ENCODE data around the gene TRIM44.
"Not testable (repeated sequence)": the region's sequence is repeated elsewhere in the genome, so short reads cannot be mapped to it uniquely, and the experiment has no call there.

The TRIM44 gene

GRCh38 chr11:35651263-35651662, 11.3 kb upstream of the TRIM44 start:
- Histone ChIP-seq H3K36me3 (ENCODE audit: insufficient read depth, insufficient read length, low read length) (no peaks in the 10 kb centered on the region), H3K4me1 (ENCODE audit: insufficient read depth, insufficient read length) (no peaks in the 10 kb centered on the region), H3K9ac (ENCODE audit: insufficient read length, low read depth) (no peak overlapping the region), H3K4me3 (ENCODE audit: insufficient read length, low read depth) (no peak overlapping the region), H3K9me3 (ENCODE audit: insufficient read depth, low read length) (no peaks in the 10 kb centered on the region), H3K27me3 (ENCODE audit: insufficient read depth, insufficient read length) (no peaks in the 10 kb centered on the region)
- TF ChIP-seq YY1 (IDR thresholded peaks at IDR 0.05; ENCODE audit: insufficient read depth, insufficient read length) = no peak
- no peak for TF ChIP-seq SUZ12 (IDR thresholded peaks at IDR 0.05; ENCODE audit: extremely low read depth, insufficient read depth, insufficient read length)
- TF ChIP-seq ZNF274 (IDR thresholded peaks at IDR 0.05; ENCODE audit: low read depth, low read length) = no peak
- no peak for DNase-seq (ENCODE audit: low read depth, low spot score)

GRCh38 chr11:35652786-35653185, 9.8 kb upstream of the TRIM44 start:
- not testable (repeated sequence) for H3K4me3 ChIP-seq (ENCODE audit: insufficient read length, low read depth); H3K4me1 ChIP-seq (ENCODE audit: insufficient read depth, insufficient read length); H3K27me3 ChIP-seq (ENCODE audit: insufficient read depth, insufficient read length); H3K9me3 ChIP-seq (ENCODE audit: insufficient read depth, low read length); H3K36me3 ChIP-seq (ENCODE audit: insufficient read depth, insufficient read length, low read length); DNase-seq (ENCODE audit: low read depth, low spot score); H3K9ac ChIP-seq (ENCODE audit: insufficient read length, low read depth)

GRCh38 chr11:35654711-35655110, 7.9 kb upstream of the TRIM44 start:
- Histone ChIP-seq H3K9me3 (ENCODE audit: insufficient read depth, low read length) (no peaks in the 10 kb centered on the region), H3K27me3 (ENCODE audit: insufficient read depth, insufficient read length) (no peaks in the 10 kb centered on the region)
- TF ChIP-seq SUZ12 (IDR thresholded peaks at IDR 0.05; ENCODE audit: extremely low read depth, insufficient read depth, insufficient read length) (no peak), ZNF274 (IDR thresholded peaks at IDR 0.05; ENCODE audit: low read depth, low read length) (no peak), YY1 (IDR thresholded peaks at IDR 0.05; ENCODE audit: insufficient read depth, insufficient read length) (no peak)

GRCh38 chr11:35655254-35655653, 7.3 kb upstream of the TRIM44 start:
- Histone ChIP-seq H3K36me3 (ENCODE audit: insufficient read depth, insufficient read length, low read length) (no peaks in the 10 kb centered on the region), H3K4me3 (ENCODE audit: insufficient read length, low read depth) (no peak overlapping the region), H3K4me1 (ENCODE audit: insufficient read depth, insufficient read length) (no peaks in the 10 kb centered on the region), H3K27me3 (ENCODE audit: insufficient read depth, insufficient read length) (no peaks in the 10 kb centered on the region), H3K9me3 (ENCODE audit: insufficient read depth, low read length) (no peaks in the 10 kb centered on the region), H3K9ac (ENCODE audit: insufficient read length, low read depth) (no peak overlapping the region)
- TF ChIP-seq SUZ12 (IDR thresholded peaks at IDR 0.05; ENCODE audit: extremely low read depth, insufficient read depth, insufficient read length) (no peak), ZNF274 (IDR thresholded peaks at IDR 0.05; ENCODE audit: low read depth, low read length) (no peak), YY1 (IDR thresholded peaks at IDR 0.05; ENCODE audit: insufficient read depth, insufficient read length) (no peak)
- DNase-seq (ENCODE audit: low read depth, low spot score) = no peak

More at GRCh38 chr11:35654711-35655110, 7.9 kb upstream of the TRIM44 start:
- Histone ChIP-seq H3K36me3 (ENCODE audit: insufficient read depth, insufficient read length, low read length) (no peaks in the 10 kb centered on the region), H3K9ac (ENCODE audit: insufficient read length, low read depth) (no peak overlapping the region), H3K4me1 (ENCODE audit: insufficient read depth, insufficient read length) (no peaks in the 10 kb centered on the region), H3K4me3 (ENCODE audit: insufficient read length, low read depth) (no peak overlapping the region)
- DNase-seq (ENCODE audit: low read depth, low spot score) = no peak

- Histone ChIP-seq H3K36me3 (ENCODE audit: insufficient read depth, insufficient read length, low read length) (no peaks in the 10 kb centered on the region), H3K4me1 (ENCODE audit: insufficient read depth, insufficient read length) (no peaks in the 10 kb centered on the region), H3K9ac (ENCODE audit: insufficient read length, low read depth) (no peak overlapping the region), H3K9me3 (ENCODE audit: insufficient read depth, low read length) (no peaks in the 10 kb centered on the region), H3K27me3 (ENCODE audit: insufficient read depth, insufficient read length) (no peaks in the 10 kb centered on the region), H3K4me3 (ENCODE audit: insufficient read length, low read depth) (no peak overlapping the region)
- no peak for DNase-seq (ENCODE audit: low read depth, low spot score)
- TF ChIP-seq ZNF274 (IDR thresholded peaks at IDR 0.05; ENCODE audit: low read depth, low read length) (no peak), SUZ12 (IDR thresholded peaks at IDR 0.05; ENCODE audit: extremely low read depth, insufficient read depth, insufficient read length) (no peak), YY1 (IDR thresholded peaks at IDR 0.05; ENCODE audit: insufficient read depth, insufficient read length) (no peak)
Observed at GRCh38 chr11:35655856-35656255, 6.7 kb upstream of the TRIM44 start.

GRCh38 chr11:35658020-35658948, 4.3 kb upstream of the TRIM44 start:
- no peak overlapping the region for H3K9ac ChIP-seq (ENCODE audit: insufficient read length, low read depth)
- peaks cover under 1% of the 10 kb centered on the region for H3K4me1 ChIP-seq (ENCODE audit: insufficient read depth, insufficient read length)
- no peak for TF ChIP-seq ZNF274 (IDR thresholded peaks at IDR 0.05; ENCODE audit: low read depth, low read length)
- TF ChIP-seq YY1 (IDR thresholded peaks at IDR 0.05; ENCODE audit: insufficient read depth, insufficient read length) = no peak
- no peak for TF ChIP-seq SUZ12 (IDR thresholded peaks at IDR 0.05; ENCODE audit: extremely low read depth, insufficient read depth, insufficient read length)
- H3K36me3 ChIP-seq (ENCODE audit: insufficient read depth, insufficient read length, low read length) = no peaks in the 10 kb centered on the region
- peaks cover 10% of the 10 kb centered on the region for H3K27me3 ChIP-seq (ENCODE audit: insufficient read depth, insufficient read length)
- H3K4me3 ChIP-seq (ENCODE audit: insufficient read length, low read depth) = no peak overlapping the region
- no peak for DNase-seq (ENCODE audit: low read depth, low spot score)
- H3K9me3 ChIP-seq (ENCODE audit: insufficient read depth, low read length) = no peaks in the 10 kb centered on the region

- peak overlapping the region; percentile 78 for H3K4me3 ChIP-seq (ENCODE audit: insufficient read length, low read depth)
- H3K27me3 ChIP-seq (ENCODE audit: insufficient read depth, insufficient read length) = peaks cover 10% of the 10 kb centered on the region
- no peak for DNase-seq (ENCODE audit: low read depth, low spot score)
- TF ChIP-seq YY1 (IDR thresholded peaks at IDR 0.05; ENCODE audit: insufficient read depth, insufficient read length) = no peak
- peaks cover 31% of the 10 kb centered on the region for H3K9me3 ChIP-seq (ENCODE audit: insufficient read depth, low read length)
- H3K36me3 ChIP-seq (ENCODE audit: insufficient read depth, insufficient read length, low read length) = peaks cover 3% of the 10 kb centered on the region
- H3K4me1 ChIP-seq (ENCODE audit: insufficient read depth, insufficient read length) = peaks cover 3% of the 10 kb centered on the region
- H3K9ac ChIP-seq (ENCODE audit: insufficient read length, low read depth) = no peak overlapping the region
Observed at GRCh38 chr11:35661534-35661933, 1.0 kb upstream of the TRIM44 start.

Measured in NT2/D1 (cell line).